Smooth muscle cell (in vitro differentiated cells): ENCODE results near the gene IQSEC1. TPM values are rescaled to one million over a fixed set of nuclear protein-coding genes. Genes with fewer than 3 reads are reported as not detected.

Experiments
- DNase-seq: peaks from one replicate; lab custom pipeline; 2025; ENCODE audit not compliant: unreplicated experiment; lab: John Stamatoyannopoulos, UW
- H2AFZ ChIP-seq: fragments of 200-600 bp; sonication (generic); 2 replicates; pipeline ENCODE4 v1.6.0; 2016; ENCODE audit warnings: antibody characterized with exemption, low read depth, mild to moderate bottlenecking
- H3F3A ChIP-seq: fragments of 200-600 bp; sonication (generic); 2 replicates; pipeline ENCODE4 v1.6.0; 2017; ENCODE audit warnings: antibody characterized with exemption, low read depth
- H3K27ac ChIP-seq: fragments of 200-600 bp; sonication (generic); 2 replicates; pipeline ENCODE4 v1.5.1; 2016; ENCODE audit warnings: low read depth, mild to moderate bottlenecking
- H3K27me3 ChIP-seq: fragments of 200-600 bp; sonication (generic); 2 replicates; pipeline ENCODE4 v1.6.1; 2016; ENCODE audit warnings: low read depth, mild to moderate bottlenecking
- H3K36me3 ChIP-seq: fragments of 200-600 bp; sonication (generic); 2 replicates; pipeline ENCODE4 v1.5.1; 2016; ENCODE audit warnings: low read depth
- H3K4me1 ChIP-seq: fragments of 200-600 bp; sonication (generic); 2 replicates; pipeline ENCODE4 v1.5.1; 2016; ENCODE audit warnings: low read depth
- H3K4me2 ChIP-seq: fragments of 200-600 bp; sonication (generic); 2 replicates; pipeline ENCODE4 v1.6.0; 2016; ENCODE audit warnings: mild to moderate bottlenecking
- H3K4me3 ChIP-seq: fragments of 200-600 bp; sonication (generic); 2 replicates; pipeline ENCODE4 v1.5.1; 2016; ENCODE audit warnings: mild to moderate bottlenecking
- H3K79me2 ChIP-seq: fragments of 200-600 bp; sonication (generic); 2 replicates; pipeline ENCODE4 v1.6.0; 2016; ENCODE audit warnings: low read depth, mild to moderate bottlenecking
- H3K9ac ChIP-seq: fragments of 200-600 bp; sonication (generic); 2 replicates; pipeline ENCODE4 v1.6.0; 2016; ENCODE audit warnings: low read depth
- H3K9me3 ChIP-seq: fragments of 200-600 bp; sonication (generic); replicated peaks from 2 replicates; pipeline ENCODE4 v1.5.1; 2016; ENCODE audit warnings: low read depth
- H4K20me1 ChIP-seq: fragments of 200-600 bp; sonication (generic); 2 replicates; pipeline ENCODE4 v1.6.0; 2016; ENCODE audit warnings: low read depth
- CTCF ChIP-seq: fragments of 200-600 bp; sonication (generic); IDR thresholded peaks from 2 replicates; pipeline ENCODE4 v1.5.1; 2017; ENCODE audit warnings: borderline replicate concordance, mild to moderate bottlenecking, antibody characterized with exemption; ENCODE audit not compliant: insufficient read depth, poor library complexity, severe bottlenecking
- WGBS: methylation state at CpG from one replicate; pipeline ENCODE4 v1.1.7; 2016; ENCODE audit warnings: low lambda C conversion rate; 5-methylcytosine and 5-hydroxymethylcytosine counted together
- polyA plus RNA-seq: library from polyadenylated mRNA; unstranded; fragments of >200 nt; fragmentation: Nextera tagmentation; extraction: Ambion mirVana; gene quantifications from 2 replicates; pipeline ENCODE4 v1.2.1, GENCODE V29; 2016
- total RNA-seq: library from RNA; depleted of rRNA; stranded (reverse); fragments of >200 nt; gene quantifications from 2 replicates; pipeline ENCODE4 v1.2.3, GENCODE V29; 2014

Gene IQSEC1
- 13.9 and 18.9 TPM in 2 replicates for total RNA-seq
- 19.8 and 26.0 TPM in 2 replicates for polyA plus RNA-seq

GRCh38 chr3:13073326-13074005 lies at the start of gene IQSEC1:
Gene IQSEC1, minus strand, starts transcription at chr3:13073429. Its CDS starts 415 bp downstream, at chr3:13073014.
- no peak within 1 kb of the TSS for H3K27ac ChIP-seq
- H3K27me3 ChIP-seq, result peaks cover 49% of the 10 kb centered on the region
- H3K9me3 ChIP-seq, result no peaks in the 10 kb centered on the region
- H3K4me3 ChIP-seq, result peak within 1 kb of the TSS; percentile 12
- no peak for DNase-seq
- no peak for TF ChIP-seq CTCF
- no peaks in the 10 kb centered on the region for H3F3A ChIP-seq
- H2AFZ ChIP-seq, result no peak within 1 kb of the TSS
- peak within 1 kb of the TSS; percentile 80 for H3K4me2 ChIP-seq
- H3K9ac ChIP-seq, result no peak within 1 kb of the TSS
- WGBS, result 20% methylated on average over 39 of the region's 63 CpGs
- H3K4me1 ChIP-seq, result peaks cover 10% of the 10 kb centered on the region
- no peaks in the 10 kb centered on the region for H3K79me2 ChIP-seq
- peaks cover 35% of the 10 kb centered on the region for H4K20me1 ChIP-seq
- no peaks in the 10 kb centered on the region for H3K36me3 ChIP-seq

- Histone ChIP-seq H2AFZ (no peak overlapping the region), H3K4me2 (no peak overlapping the region), H4K20me1 (no peaks in the 10 kb centered on the region), H3K9ac (no peak overlapping the region), H3K9me3 (no peaks in the 10 kb centered on the region), H3K4me1 (no peaks in the 10 kb centered on the region), H3K27ac (no peak overlapping the region), H3K79me2 (no peaks in the 10 kb centered on the region), H3K4me3 (no peak overlapping the region), H3K27me3 (no peaks in the 10 kb centered on the region), H3K36me3 (no peaks in the 10 kb centered on the region), H3F3A (no peaks in the 10 kb centered on the region)
- TF ChIP-seq CTCF, result no peak
- WGBS, result 83% methylated on average over 20 of the region's 20 CpGs
- no peak for DNase-seq
Observed at GRCh38 chr3:13122081-13123012, 49.1 kb upstream of the IQSEC1 start.

GRCh38 chr3:13121553-13122001 lies 48.3 kb upstream of the IQSEC1 start:
- Histone ChIP-seq H3K4me1 (no peaks in the 10 kb centered on the region), H3K4me2 (no peak overlapping the region), H3F3A (no peaks in the 10 kb centered on the region), H3K9me3 (no peaks in the 10 kb centered on the region), H3K4me3 (no peak overlapping the region), H3K27me3 (no peaks in the 10 kb centered on the region), H4K20me1 (no peaks in the 10 kb centered on the region), H3K9ac (no peak overlapping the region), H3K79me2 (no peaks in the 10 kb centered on the region), H2AFZ (no peak overlapping the region), H3K27ac (no peak overlapping the region), H3K36me3 (no peaks in the 10 kb centered on the region)
- 94% methylated on average over 14 of the region's 14 CpGs for WGBS
- TF ChIP-seq CTCF, result no peak
- DNase-seq, result no peak
